ENCODE results near the gene CEACAM16. TPM values are rescaled to one million over a fixed set of nuclear protein-coding genes. Genes with fewer than 3 reads are reported as not detected.

CEACAM16 gene
- total and polyA plus RNA-seq, 10 of the 15 experiments (the other 5 are each of a cell fraction or from before 2014, with no cell fraction given), result not detected

DNA sequence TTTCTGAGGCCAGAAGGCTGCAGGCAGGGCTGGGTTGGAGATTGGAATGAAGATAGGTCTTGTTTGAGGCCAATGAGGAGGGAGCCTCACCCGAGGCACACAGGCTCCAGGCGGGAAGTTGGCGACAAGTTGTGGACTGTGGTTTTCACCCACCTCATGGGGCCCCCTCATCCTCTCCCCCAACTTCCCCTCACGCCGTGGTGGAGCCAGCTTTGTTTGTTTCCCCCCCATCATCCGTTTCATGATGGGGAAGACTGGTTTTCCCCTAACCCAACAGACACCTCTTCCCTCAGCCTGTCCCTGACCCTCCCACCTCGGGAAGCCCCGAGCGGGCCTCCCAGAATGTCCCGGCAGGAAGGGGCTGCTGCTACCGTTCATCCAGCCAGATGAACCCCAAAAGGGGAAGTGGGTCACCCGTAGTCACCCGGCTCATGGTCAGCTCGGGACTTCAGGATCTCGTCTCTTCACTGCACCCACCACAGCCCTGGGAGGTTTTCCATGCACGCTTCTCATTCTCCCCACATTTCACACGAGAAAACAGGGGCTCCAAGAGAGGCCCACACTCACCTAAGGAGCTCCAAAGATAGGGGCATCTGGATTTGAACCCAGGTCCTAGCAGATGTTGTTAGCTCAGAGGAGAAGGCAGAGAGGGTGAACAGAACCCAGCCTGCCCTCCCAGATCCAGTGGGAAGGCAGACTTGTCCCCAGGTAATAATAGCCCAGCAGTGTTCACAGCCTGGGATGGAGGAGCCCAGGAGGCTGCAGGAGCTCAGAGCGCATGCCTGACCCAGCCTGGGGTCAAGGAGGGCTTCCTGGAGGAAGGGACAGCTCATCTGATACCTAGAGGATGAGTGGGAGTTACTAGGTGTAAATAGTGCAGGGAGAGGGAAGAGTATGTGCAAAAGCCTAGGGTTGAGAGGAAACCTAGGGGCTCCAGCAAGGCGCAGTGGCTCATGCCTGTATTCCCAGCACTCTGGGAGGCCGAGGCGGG, 23.5 kb downstream of the CEACAM16 start (continued):
- TF ChIP-seq PRDM15 (CRISPR knock-in tag; IDR thresholded peaks at IDR 0.05) (no peak), PAX8 (IDR thresholded peaks at IDR 0.05) (no peak), NR2C1 (IDR thresholded peaks at IDR 0.05) (peak; percentile 47), CHD1 (IDR thresholded peaks at IDR 0.05; ENCODE audit: low read depth, low read length) (no peak), ZNF687 (IDR thresholded peaks at IDR 0.05) (peak; percentile 57; the same call in 1 of the 2 replicates), MXI1 (IDR thresholded peaks at IDR 0.05; ENCODE audit: low read depth, low read length) (0 out of 2 replicates have a peak, but pooled peaks have one; percentile 62), GABPA (IDR thresholded peaks at IDR 0.05; ENCODE audit: low read depth) (no peak), DPF2 (IDR thresholded peaks at IDR 0.05) (peak; percentile 90), CBX3 (IDR thresholded peaks at IDR 0.05; ENCODE audit: borderline replicate concordance, low read depth) (no peak), SREBF2 (IDR thresholded peaks at IDR 0.05; ENCODE audit: low read length) (no peak), CREM (IDR thresholded peaks at IDR 0.05; ENCODE audit: low read depth) (peak; percentile 56), NRF1 (conservative IDR thresholded peaks at IDR 0.05; ENCODE audit: low read depth, low read length) (no peak), RB1 (IDR thresholded peaks at IDR 0.05; ENCODE audit: borderline replicate concordance) (no peak), STAT3 (IDR thresholded peaks at IDR 0.05; ENCODE audit: low read depth, low read length) (no peak), SREBF1 (IDR thresholded peaks at IDR 0.05; ENCODE audit: low read length) (no peak), EP300 (IDR thresholded peaks at IDR 0.05; ENCODE audit: borderline replicate concordance in 1 of 2, control insufficient read depth in 1 of 2, low read depth in 2 of 2, low read length in 2 of 2) (peak; percentile 45 to 76; a peak in 3 of 4 replicates), PAX5 (IDR thresholded peaks at IDR 0.05; ENCODE audit: borderline replicate concordance, low read depth, low read length) (peak; percentile 52; the same call in 1 of the 2 replicates), CBFB (IDR thresholded peaks at IDR 0.05; ENCODE audit: low read depth) (peak; percentile 7; the same call in 1 of the 2 replicates), SRF (IDR thresholded peaks at IDR 0.05; ENCODE audit: low read depth in 2 of 2, low read length in 2 of 2) (0 out of 4 replicates have a peak, but pooled peaks of 1 of the 2 experiments have one; percentile 17), ATF7 (IDR thresholded peaks at IDR 0.05; ENCODE audit: low read depth) (0 out of 2 replicates have a peak, but pooled peaks have one; percentile 26), POU2F2 (IDR thresholded peaks at IDR 0.05; ENCODE audit: borderline replicate concordance, low read depth, low read length) (no peak), RAD21 (IDR thresholded peaks at IDR 0.05; ENCODE audit: insufficient read depth, low read depth, low read length) (no peak), PML (IDR thresholded peaks at IDR 0.05; ENCODE audit: low read length) (no peak), BMI1 (IDR thresholded peaks at IDR 0.05; ENCODE audit: borderline replicate concordance) (no peak)

Measured in GM12878 (cell line).